Measurements from ENCODE around the gene MVB12B.

Gene MVB12B

GRCh38 chr9:126438741-126439401 lies 112.2 kb downstream of the MVB12B start:
- H4K20me1 ChIP-seq (ENCODE audit: low read depth, low read length) = no peaks in the 10 kb centered on the region
- H3F3A ChIP-seq (ENCODE audit: insufficient read depth) = no peaks in the 10 kb centered on the region
- H3K9me3 ChIP-seq (ENCODE audit: insufficient read depth, low read length) = no peaks in the 10 kb centered on the region
- no peak overlapping the region for H3K27ac ChIP-seq (ENCODE audit: low read depth, low read length)
- H3K27me3 ChIP-seq (ENCODE audit: low read length) = no peaks in the 10 kb centered on the region
- H2AFZ ChIP-seq (ENCODE audit: low read depth, low read length, severe bottlenecking) = no peak overlapping the region
- no peaks in the 10 kb centered on the region for H3K9me2 ChIP-seq (replicated peaks; ENCODE audit: insufficient read depth, low read length)
- H3K79me2 ChIP-seq (ENCODE audit: insufficient read depth, low read length) = no peaks in the 10 kb centered on the region
- no peak overlapping the region for H3K4me3 ChIP-seq (ENCODE audit: insufficient read depth, low read length, poor library complexity, severe bottlenecking)
- H3K36me3 ChIP-seq (ENCODE audit: low read length) = no peaks in the 10 kb centered on the region
- no peak for TF ChIP-seq EZH2phosphoT487 (conservative IDR thresholded peaks at IDR 0.05; ENCODE audit: low read length)
- no peak for TF ChIP-seq CTCF (IDR thresholded peaks at IDR 0.05; ENCODE audit: insufficient read depth, low read length, poor library complexity, severe bottlenecking)
- no peak overlapping the region for H3K4me2 ChIP-seq (ENCODE audit: low read depth, low read length, poor library complexity, severe bottlenecking)
- H3K9ac ChIP-seq (ENCODE audit: low read length) = no peak overlapping the region

GRCh38 chr9:126439402-126439765 lies 112.8 kb downstream of the MVB12B start:
- Histone ChIP-seq H3K9ac (ENCODE audit: low read length) (no peak overlapping the region), H3K27me3 (ENCODE audit: low read length) (no peaks in the 10 kb centered on the region), H3K9me3 (ENCODE audit: insufficient read depth, low read length) (no peaks in the 10 kb centered on the region), H3K4me2 (ENCODE audit: low read depth, low read length, poor library complexity, severe bottlenecking) (no peak overlapping the region), H3K36me3 (ENCODE audit: low read length) (no peaks in the 10 kb centered on the region), H2AFZ (ENCODE audit: low read depth, low read length, severe bottlenecking) (no peak overlapping the region), H3F3A (ENCODE audit: insufficient read depth) (no peaks in the 10 kb centered on the region), H4K20me1 (ENCODE audit: low read depth, low read length) (no peaks in the 10 kb centered on the region), H3K4me3 (ENCODE audit: insufficient read depth, low read length, poor library complexity, severe bottlenecking) (no peak overlapping the region), H3K9me2 (replicated peaks; ENCODE audit: insufficient read depth, low read length) (no peaks in the 10 kb centered on the region), H3K79me2 (ENCODE audit: insufficient read depth, low read length) (no peaks in the 10 kb centered on the region), H3K27ac (ENCODE audit: low read depth, low read length) (no peak overlapping the region)
- TF ChIP-seq EZH2phosphoT487 (conservative IDR thresholded peaks at IDR 0.05; ENCODE audit: low read length) = no peak
- TF ChIP-seq CTCF (IDR thresholded peaks at IDR 0.05; ENCODE audit: insufficient read depth, low read length, poor library complexity, severe bottlenecking) = no peak

GRCh38 chr9:126439883-126440653 lies 113.4 kb downstream of the MVB12B start:
- Histone ChIP-seq H3K9ac (ENCODE audit: low read length) (no peak overlapping the region), H3K36me3 (ENCODE audit: low read length) (no peaks in the 10 kb centered on the region), H3K4me3 (ENCODE audit: insufficient read depth, low read length, poor library complexity, severe bottlenecking) (no peak overlapping the region), H3K27me3 (ENCODE audit: low read length) (no peaks in the 10 kb centered on the region), H3K4me2 (ENCODE audit: low read depth, low read length, poor library complexity, severe bottlenecking) (no peak overlapping the region), H3K9me3 (ENCODE audit: insufficient read depth, low read length) (no peaks in the 10 kb centered on the region), H2AFZ (ENCODE audit: low read depth, low read length, severe bottlenecking) (no peak overlapping the region), H3K9me2 (replicated peaks; ENCODE audit: insufficient read depth, low read length) (no peaks in the 10 kb centered on the region), H3F3A (ENCODE audit: insufficient read depth) (no peaks in the 10 kb centered on the region), H3K79me2 (ENCODE audit: insufficient read depth, low read length) (no peaks in the 10 kb centered on the region), H4K20me1 (ENCODE audit: low read depth, low read length) (no peaks in the 10 kb centered on the region), H3K27ac (ENCODE audit: low read depth, low read length) (no peak overlapping the region)
- no peak for TF ChIP-seq EZH2phosphoT487 (conservative IDR thresholded peaks at IDR 0.05; ENCODE audit: low read length)
- no peak for TF ChIP-seq CTCF (IDR thresholded peaks at IDR 0.05; ENCODE audit: insufficient read depth, low read length, poor library complexity, severe bottlenecking)

Measured in SU-DHL-6 (cell line).